CD4-positive, alpha-beta T cell treated with Interleukin-21 for 1 hour (primary cell): ENCODE results near the gene NCAM1.

Experiments
- DNase-seq: peaks from one replicate; pipeline ENCODE4 v3.0.0-alpha.2; 2020

Gene NCAM1

DNA sequence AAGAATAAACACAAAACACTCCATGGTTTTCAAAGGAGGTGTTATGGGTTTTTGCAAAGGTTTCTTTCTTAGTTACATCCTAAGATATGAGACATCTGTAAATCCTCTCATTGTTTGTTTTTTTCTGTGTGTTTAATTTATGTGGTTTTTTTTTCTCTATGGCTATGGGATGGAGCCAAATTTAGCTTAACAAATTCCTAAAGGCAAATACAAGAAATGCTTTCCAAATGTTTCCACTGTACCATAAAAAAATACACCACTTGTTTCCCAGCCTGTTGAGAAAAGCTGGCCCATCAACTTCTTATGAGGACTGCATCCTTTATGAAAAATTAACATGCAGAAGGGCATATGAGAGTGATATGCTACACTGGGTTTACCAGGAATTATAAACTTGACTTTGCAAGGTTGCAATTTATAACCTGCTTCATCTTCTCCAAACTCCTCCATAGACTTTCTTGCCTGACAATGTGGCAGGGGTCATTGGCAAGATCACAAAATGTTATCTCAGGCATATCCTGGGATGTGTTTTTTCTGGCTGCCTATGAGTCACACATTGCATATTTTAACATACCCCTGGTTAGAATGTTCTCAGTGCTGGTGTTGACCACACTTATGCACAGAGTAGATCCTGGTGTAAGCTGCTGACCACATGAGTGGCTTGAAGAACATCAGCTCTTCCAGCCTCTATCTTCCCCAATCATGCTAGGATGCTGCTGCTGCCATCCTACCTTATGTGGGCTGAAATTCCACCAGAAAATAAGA lies 215.6 kb downstream of the NCAM1 start:
- no peak for DNase-seq

DNA sequence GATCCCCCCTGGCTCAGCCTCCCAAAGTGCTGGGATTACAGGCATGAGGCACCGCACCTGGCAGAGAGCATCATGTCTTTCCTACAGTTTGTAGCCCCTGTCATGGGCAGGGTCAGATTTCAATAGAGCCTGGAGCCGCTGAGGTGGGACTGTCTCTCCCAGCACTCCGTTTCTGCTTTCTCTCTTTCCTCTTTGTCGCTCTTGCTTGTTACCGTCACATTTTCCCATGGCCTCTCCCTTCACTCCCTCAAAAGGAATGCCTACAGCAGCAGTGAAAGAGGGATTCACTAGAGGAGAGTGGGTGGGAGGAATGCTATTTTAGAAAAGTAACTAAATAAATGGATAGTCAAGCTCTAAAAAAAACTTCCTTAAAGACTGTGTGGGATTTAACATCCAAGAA lies 216.5 kb downstream of the NCAM1 start:
- no peak for DNase-seq

DNA sequence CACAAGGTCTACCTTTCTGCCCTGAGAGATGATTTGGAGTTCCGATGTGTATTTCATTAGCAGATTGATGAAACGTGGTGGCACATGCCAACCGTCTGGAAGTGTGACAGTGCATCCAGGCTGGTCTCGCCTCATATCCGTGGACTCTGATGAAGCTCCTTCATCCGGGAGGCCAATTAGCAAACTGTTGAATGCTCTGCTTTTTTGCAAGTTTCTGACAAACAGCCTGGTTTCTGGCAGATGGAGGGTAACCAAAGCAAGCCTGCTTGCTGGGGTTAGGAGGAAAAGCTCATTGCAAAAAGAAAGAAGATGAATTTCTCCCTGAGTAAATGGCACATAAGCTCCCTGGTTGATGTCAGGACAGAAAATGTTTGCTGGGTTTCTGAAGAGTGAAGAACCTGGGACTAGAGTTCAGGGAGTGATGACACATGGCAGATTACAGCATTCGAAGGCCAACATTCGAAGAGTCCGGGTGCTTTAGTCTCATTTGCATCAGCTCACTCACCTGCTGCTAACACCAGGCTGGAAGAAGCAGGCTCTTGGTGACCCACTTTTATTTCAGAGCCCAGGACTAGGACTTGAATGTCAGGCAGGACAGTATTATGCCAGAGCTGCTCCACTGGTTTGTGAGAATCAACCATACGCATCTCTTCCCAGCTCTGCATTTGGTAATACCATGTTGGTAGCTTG lies 217.3 kb downstream of the NCAM1 start:
- no peak for DNase-seq

DNA sequence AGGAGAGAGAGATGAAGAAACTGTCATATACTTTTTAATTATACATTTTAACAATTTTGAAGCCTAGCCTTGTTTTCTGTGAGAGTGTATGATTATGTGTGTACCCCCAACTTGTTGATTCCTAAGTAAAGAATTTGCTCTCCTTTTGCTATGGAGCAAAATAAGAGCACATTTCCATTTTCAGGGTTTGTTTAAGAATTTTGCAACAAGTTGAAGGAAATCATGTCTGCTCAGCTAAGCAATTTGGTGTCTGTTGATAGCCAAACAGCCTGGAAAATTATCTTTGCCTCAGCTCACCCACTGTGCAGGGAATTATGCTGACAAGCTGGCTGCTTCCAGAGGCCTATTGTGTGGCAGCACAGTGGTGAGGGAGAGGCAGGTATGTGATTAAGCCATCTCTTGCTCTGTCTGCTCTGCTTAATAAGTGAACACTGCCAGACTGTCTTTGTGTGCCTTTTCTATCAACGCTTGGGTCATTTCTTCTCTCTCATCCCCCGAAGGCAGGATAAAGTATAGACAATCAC lies 218.0 kb downstream of the NCAM1 start:
- no peak for DNase-seq

DNA sequence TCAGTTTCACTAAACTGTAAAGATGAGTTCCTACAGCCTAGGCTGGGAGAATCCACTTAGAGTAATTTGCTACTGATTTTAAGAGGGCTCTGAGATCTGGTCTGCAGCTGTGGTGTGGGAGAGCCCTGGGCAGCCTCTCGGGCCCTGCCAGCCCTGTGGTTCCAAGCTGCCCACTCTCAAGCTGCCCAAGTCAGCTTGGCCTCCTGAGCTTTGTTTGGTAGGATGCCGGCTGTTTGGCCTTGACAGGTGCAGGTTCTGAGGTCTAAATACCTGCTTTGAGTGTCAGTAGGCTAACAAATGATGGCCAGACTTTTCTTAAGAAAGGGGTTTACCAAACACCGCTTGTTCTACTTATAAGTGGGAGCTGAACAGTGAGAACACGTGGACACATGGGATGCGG lies 219.9 kb downstream of the NCAM1 start:
- no peak for DNase-seq

DNA sequence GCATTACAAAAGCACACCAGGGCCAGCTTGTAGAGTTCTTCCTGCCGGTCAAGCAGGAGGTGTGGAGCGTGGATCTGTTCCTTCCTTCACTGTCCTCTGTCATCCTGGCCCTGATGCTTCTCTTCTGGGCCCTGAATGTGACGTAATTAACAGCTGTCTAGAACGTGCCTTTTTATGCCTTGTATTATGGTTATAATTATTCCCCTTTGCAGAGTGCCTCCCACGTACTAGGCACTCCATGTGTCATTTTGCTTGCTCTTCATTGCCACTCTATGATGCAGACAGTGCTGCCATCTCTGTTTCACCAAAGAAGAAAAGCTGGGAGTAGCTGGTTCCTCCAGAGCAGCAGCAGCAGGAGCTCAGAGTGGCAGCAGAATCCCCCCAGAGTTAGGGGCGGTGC lies 221.1 kb downstream of the NCAM1 start:
- DNase-seq: no peak

DNA sequence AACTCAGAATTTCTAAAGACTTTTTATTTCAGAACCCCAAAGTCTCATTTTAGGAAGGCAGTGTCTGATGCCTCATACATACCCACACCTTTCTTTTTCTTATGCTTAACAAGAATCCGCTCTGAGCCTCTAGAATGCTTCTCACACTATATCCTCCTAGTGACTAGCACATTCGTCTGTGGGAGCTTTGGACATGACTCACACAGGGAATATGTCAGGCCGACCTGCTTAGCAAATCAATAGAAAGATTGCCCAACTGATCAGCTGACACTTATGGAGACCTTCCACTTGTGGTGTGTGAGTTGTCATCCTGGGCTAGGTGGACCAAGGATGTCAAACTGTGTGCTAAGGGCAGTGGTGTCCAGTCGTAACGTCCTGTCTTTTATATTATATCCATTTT lies 223.3 kb downstream of the NCAM1 start:
- no peak for DNase-seq

DNA sequence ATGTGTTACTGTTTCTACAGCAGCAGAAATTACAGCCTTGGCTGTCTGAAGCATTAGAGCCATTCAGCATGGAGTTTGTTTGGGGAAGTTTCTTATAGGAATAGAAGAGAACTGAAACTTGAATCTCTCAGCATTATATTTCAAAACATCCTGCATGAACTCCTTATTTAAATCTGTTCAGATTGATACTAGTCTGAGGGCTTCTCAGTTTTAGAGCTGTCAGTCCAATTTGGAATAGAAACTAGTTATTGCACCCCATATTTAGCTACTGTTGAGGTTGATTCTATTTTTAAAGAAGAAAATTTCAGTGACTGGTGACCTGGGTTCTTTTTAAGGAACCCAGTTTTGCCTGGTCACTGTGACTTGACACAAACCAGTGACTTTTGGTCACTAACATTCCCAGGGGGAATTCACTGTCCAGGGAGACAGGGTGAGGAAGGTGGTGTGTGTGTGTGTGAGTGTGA lies 227.2 kb downstream of the NCAM1 start:
- peak; percentile 2 for DNase-seq

DNA sequence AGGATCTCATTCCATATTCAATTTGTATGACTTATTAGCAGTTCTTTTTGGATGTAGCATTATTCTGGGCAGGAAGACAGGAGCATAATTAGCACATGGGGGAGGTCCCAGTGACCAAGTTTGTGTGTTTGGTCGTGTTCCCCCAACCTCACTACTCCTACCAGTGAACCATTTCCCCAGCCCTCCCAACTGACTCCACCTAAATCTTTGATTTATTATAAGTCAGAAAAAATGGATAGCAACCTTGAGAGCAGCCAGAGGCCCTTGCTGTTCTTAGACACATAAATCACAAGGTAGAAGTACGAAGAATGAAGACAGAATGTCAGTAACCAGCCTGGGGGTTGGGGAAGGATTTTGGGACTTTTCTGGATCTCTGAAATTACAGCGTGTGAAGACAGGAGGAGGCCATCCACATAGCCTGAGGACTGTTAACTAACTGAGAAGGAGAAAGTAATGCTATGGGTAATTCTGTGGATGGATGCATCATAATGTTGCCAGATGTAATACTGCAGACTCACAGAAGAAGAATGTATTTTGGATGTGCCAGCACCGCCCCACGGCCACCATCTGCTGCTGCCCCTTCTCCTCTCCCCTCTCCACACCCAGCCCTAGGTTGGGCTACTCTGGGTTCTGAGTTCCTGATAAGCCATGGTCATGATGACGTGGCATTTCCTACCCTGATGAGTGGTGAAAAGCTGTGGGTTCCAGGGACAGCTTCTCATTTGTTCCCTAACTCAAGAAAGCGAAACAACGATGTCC lies 228.9 kb downstream of the NCAM1 start:
- DNase-seq: peak; percentile 10

DNA sequence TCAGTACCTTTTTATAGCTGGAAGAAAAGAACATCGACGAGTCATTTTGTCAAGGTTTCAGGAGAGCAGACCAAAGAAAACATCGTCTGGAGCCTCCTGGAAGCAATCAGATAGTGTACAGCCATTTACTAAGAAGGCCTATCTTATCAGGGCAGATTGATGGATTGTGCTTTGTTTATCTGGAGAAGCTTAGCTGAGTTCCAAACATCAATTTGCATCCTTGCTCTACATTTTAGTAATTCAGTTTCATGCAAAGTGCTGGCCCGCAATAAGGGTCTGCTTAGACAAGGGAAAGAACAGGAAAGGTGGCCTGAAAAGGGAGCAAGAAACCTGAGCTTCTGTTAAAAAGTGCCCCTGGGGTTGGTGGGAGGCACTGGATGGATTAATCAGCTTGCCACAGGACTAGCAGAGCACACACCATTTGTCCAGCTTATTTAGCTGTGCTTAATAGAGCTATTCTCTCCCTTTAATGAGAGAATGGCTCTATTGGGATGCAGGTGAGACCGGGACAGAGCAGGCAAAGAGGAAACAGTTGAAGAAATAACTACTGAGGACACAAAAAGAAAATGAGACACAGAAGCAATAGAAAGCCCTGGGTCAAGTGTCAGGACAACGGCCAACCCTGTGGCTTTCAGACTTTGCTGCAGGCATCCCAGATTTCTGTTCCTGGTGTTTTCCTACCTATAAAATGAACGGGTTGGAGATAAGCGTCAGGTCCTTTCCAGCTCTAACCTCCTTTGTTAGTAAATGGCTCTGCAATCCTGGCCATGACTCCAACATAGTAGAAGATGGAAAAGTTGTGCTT lies 231.1 kb downstream of the NCAM1 start:
- no peak for DNase-seq

DNA sequence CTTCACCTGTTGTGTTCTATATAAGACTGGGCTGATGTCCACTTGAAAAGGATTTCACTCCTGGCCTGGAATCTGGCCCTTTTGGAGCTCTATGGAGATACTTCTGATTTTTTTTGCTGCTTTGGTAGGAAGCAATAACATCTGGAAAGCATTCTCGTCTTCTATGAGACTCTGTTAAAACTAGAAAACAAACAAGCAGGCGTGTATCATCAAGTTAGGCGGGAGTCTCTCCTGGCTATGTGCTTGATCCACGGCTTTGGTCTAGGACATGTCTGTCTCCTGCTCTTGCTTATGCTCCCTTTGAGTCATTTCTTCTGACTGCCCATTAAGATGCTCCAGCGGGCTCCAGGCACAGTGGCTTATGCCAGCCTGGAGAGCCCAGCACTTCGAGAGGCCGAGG lies 231.8 kb downstream of the NCAM1 start:
- DNase-seq: no peak

DNA sequence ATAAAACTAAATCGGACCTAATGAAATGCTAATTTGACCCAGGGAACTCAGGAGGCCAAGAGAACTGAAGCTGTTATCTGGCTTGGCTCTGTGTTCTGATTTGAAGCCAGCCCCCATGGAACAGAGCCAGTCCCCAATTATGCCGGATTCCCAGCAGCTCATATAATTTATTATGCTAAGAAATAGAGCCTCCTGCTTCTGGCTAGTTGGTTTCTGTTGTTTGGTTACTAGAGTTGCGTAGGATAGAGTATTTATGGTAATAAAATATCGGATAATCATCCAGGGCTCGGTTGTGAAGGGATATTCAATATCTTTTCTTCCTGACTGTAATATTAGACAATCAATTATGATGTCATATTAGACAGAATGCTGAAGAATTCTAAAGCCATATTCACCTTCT lies 232.7 kb downstream of the NCAM1 start:
- DNase-seq: no peak

DNA sequence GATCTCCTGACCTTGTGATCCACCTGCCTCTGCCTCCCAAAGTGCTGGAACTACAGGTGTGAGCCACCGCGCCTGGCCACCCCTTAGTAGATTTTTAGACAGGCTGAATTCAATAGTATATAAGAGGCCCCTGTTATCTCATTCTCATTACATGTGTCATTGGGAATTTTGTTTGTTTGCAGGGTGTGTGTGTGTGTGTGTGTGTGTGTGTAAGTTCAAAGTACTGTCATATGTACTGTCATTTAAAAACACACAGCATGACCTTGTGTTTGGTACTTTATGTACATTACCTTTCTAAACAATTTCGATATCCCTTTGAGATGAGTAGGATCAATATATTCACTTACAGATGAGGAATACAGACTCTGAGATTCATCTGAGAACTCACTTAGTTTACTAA lies 234.5 kb downstream of the NCAM1 start:
- DNase-seq: no peak

DNA sequence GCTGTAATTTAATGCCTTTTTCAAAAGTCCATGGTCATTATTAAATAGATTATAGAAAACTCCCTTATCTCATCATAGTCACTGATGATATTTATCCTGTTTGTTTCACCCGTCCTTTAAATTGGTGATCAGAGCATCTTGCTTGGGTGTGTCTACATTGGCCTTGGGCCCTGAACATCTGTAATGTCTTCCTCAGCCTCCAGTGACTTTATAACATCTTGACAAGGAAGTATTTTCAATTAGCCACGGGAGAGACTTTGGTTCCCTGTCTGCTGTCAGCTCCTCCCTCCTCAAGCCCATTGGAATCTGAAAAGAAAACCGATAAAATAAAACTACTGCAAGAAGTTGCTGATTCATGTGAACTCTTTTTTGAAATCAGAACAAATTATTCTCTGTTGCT lies 236.2 kb downstream of the NCAM1 start:
- no peak for DNase-seq

DNA sequence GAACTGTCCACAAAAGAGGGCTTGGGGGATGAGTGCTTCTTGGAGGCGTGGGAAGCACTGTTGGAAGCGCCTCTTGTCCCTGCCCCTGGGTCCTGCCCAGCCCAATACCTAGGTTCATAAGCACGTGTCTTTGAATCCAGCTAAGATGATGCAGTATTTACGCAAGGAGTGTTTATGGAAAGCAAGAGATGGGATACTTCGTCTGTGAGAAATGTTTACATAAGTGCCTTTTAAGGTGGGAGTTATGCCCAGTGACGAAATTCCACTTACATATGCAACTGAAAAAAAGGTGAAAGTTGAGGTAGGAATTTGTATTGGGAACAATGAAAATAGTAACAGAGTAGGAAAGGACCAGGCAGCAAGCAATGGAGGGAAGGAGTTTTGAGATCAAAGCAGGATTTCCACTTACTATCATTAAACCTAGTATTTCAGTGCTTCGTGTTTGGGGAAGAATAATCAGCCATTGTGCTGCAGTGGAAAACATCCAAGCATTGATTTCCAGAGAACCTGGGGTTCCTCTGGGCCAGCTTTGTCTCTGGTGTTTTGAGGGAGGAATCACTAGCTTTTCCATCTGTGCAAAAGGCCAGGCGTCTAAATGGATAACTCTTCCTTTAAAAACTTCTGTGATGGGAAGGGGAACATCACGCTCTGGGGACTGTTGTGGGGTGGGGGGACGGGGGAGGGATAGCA lies 237.9 kb downstream of the NCAM1 start:
- no peak for DNase-seq

DNA sequence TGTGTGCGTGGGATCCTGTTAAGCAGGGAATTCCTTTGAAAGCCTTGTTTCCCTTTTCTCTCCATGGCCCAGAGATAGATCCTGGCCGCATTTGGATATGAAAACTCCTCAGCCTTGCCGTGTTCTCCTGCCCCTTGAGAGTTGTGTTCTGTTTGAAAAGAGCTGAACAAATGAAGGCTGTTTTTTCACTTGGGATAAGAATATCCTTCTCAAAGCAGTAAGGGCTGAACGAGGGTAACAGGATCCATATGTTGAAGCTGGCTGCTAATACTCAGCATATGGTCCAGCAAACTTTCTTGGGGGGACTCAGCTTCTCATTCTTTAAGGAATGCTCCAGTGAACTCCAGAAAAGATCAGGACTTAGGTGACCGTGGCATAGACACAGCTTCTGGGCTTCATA lies 238.6 kb downstream of the NCAM1 start:
- no peak for DNase-seq

DNA sequence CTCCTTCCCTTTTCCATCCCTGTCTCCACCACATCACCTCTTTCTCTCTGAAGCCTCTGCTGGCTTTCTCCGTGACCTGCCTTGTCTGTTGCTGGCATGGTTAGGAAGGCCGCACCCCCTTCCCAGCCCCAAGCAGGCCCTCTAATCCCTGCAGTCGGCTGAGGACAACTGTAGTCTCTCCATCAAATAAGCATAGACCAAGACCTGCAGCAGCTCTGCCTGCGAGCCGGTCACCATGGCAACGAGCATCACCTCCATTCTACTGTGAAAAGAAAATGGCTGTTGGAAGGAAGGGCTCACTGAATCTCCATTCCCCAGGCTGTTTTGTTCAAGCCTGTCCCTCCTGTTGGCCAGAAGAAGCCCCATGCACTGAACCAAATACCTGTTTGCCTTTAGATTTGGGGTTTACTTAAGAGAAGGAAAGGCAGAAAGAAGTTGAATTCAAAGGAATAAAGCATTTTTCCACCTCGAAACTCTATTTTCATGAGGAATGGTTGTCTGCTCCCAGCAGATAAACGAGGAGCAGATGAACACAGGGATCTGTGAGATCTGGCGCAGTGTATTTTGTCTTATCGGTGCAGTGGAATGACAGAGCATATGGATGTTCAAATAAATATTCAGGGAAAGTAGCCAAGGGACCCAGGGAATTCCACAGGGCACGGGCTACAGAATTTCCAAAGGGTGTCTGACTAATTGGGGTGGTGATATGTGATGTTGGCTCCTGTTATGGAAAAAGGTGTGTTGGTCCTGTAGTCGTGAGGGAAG lies 240.0 kb downstream of the NCAM1 start:
- DNase-seq: no peak

DNA sequence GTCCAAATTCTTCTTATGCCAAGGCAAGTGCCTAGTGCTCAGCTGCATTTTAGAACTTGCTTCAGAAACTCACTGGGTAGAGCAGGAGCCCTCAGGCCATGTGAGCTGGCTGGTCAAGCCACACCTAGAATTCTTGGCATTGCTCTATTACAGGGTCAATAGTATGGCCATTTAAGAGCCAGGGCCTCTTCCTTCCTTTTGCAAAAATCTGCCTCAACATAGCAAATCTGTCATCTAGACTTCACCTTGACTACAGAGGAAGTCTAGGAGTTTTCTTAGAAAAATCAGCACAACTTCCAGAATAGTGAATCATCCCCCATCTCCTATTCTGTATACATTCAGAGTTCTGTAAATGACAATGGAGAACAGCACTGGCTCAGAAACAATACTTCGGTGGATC lies 241.2 kb downstream of the NCAM1 start:
- DNase-seq: no peak

DNA sequence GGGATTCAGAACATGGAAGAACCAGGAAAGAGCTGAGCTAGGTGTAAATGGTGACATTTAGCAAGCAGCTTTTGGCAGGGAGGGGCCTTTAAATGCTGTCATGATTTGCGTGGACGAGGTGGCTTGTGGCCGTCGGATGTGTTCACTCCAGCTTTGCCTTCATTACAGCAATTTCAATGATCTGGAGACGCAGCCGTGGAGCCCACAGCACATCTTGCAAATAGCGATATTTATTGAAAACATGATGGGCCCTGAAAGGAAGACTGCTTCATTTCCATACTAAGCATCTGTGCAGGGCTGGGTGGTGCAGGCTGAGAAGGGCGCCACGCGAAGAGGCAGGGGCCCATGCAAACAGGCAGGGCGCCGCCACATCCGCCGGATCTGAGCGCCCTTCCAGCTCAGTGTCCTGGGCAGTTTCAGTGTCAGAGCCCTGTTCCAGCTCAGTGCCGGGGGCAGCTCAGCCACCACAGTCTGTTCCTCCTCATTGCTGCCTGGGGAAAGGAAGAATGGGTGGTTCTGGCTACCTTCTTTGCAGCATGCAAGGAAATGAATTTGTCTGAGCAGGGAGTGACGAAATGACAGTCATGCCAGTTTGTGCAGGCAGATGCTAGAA lies 242.0 kb downstream of the NCAM1 start:
- no peak for DNase-seq

DNA sequence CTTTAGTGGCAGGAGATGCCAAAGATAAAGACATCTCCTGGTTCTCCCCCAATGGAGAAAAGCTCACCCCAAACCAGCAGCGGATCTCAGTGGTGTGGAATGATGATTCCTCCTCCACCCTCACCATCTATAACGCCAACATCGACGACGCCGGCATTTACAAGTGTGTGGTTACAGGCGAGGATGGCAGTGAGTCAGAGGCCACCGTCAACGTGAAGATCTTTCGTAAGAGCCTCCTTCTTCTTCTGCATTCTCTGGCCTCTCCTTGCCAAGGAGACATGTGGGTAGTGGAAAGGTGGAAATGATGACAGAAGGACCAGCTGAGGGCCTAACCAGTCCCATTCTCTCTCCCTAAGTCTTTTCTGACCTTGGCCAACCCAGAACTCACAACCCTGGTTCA lies 243.1 kb downstream of the NCAM1 start:
- DNase-seq: no peak

DNA sequence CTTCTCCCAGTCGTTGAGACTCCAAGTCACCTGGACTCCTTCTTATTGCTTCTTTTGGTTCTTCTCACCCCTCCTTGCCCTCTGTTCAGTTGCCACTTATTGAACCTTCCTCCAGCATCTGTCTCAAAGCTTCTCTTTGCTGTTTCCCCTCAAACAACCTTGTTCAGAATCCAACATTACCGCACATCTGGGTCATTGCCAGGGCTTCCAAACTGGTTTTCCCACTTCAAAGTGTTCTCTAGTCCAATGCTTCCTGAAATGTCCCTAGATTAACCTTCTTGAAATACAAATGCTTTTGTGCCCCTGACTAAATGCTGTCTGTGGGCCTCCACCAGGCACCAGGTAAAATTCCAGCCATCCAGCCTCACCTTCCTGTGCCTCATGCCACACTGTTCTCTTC lies 252.3 kb downstream of the NCAM1 start:
- DNase-seq: no peak
